ENCODE results near the gene WDR72.

Gene WDR72

GRCh38 chr15:53512029-53512428, 247.4 kb downstream of the WDR72 start:
- H3K4me3 ChIP-seq (ENCODE audit: low read depth, low read length), result no peak overlapping the region
- TF ChIP-seq CTCF (IDR thresholded peaks at IDR 0.05; ENCODE audit: low read depth, low read length), result no peak

GRCh38 chr15:53511175-53511574, 248.3 kb downstream of the WDR72 start:
- H3K4me3 ChIP-seq (ENCODE audit: low read depth, low read length), result no peak overlapping the region
- TF ChIP-seq CTCF (IDR thresholded peaks at IDR 0.05; ENCODE audit: low read depth, low read length), result no peak

- TF ChIP-seq CTCF (IDR thresholded peaks at IDR 0.05; ENCODE audit: low read depth, low read length), result no peak
- no peak overlapping the region for H3K4me3 ChIP-seq (ENCODE audit: low read depth, low read length)
These were observed 253.1 kb downstream of the WDR72 start for GRCh38 chr15:53506370-53506769.

GRCh38 chr15:53498996-53499395, 260.5 kb downstream of the WDR72 start:
- no peak overlapping the region for H3K4me3 ChIP-seq (ENCODE audit: low read depth, low read length)
- TF ChIP-seq CTCF (IDR thresholded peaks at IDR 0.05; ENCODE audit: low read depth, low read length), result no peak

- no peak overlapping the region for H3K4me3 ChIP-seq (ENCODE audit: low read depth, low read length)
- TF ChIP-seq CTCF (IDR thresholded peaks at IDR 0.05; ENCODE audit: low read depth, low read length), result no peak
These were observed 269.1 kb downstream of the WDR72 start for GRCh38 chr15:53490341-53490740.

- TF ChIP-seq CTCF (IDR thresholded peaks at IDR 0.05; ENCODE audit: low read depth, low read length), result no peak
- H3K4me3 ChIP-seq (ENCODE audit: low read depth, low read length), result no peak overlapping the region
These were observed 277.4 kb downstream of the WDR72 start for GRCh38 chr15:53482055-53482454.

- H3K4me3 ChIP-seq (ENCODE audit: low read depth, low read length), result no peak overlapping the region
- TF ChIP-seq CTCF (IDR thresholded peaks at IDR 0.05; ENCODE audit: low read depth, low read length), result no peak
These were observed 281.3 kb downstream of the WDR72 start for GRCh38 chr15:53477981-53478766.

Measured in WI38 (cell line).